HEK293 (cell line): ENCODE results near the gene NIBAN1.

Experiments
- CTCF ChIA-PET: fragments of 350-600 bp; formaldehyde crosslinking; extraction: SDS; loops from one replicate; lab custom pipeline; 2021; ENCODE audit warnings: antibody characterized with exemption; lab: Yijun Ruan, JAX
- POLR2A ChIA-PET: fragments of 300-600 bp; formaldehyde crosslinking; extraction: SDS; loops from one replicate; lab custom pipeline; 2020; ENCODE audit warnings: antibody characterized with exemption, inconsistent platforms; lab: Yijun Ruan, JAX
- H3K27ac ChIP-seq: fragments of 200-500 bp; sonication (Bioruptor generic); 2 replicates; pipeline ENCODE4 v1.5.1; 2014; ENCODE audit warnings: low read depth, low read length, control low read depth, inconsistent platforms; ENCODE audit errors: extremely low read depth
- H3K36me3 ChIP-seq, 2 experiments: fragments of 200-500 bp in 1 of 2; sonication (Bioruptor generic) in 1 of 2; 1 replicate in 1 of 2; 2 replicates in 1 of 2; pipeline ENCODE4 v1.5.1; 2014 to 2017; ENCODE audit warnings: inconsistent platforms in 2 of 2, low read length in 2 of 2; ENCODE audit not compliant: control insufficient read depth in 2 of 2, insufficient read depth in 1 of 2
- H3K4me1 ChIP-seq: fragments of 200-500 bp; sonication (Bioruptor generic); 2 replicates; pipeline ENCODE4 v1.5.1; 2014; ENCODE audit warnings: mild to moderate bottlenecking, low read length, inconsistent platforms; ENCODE audit not compliant: control insufficient read depth, insufficient read depth
- H3K4me3 ChIP-seq: 2 replicates; pipeline ENCODE4 v1.5.1; 2011; ENCODE audit warnings: low read depth, mild to moderate bottlenecking, control low read depth, low read length, moderate library complexity
- H3K9me3 ChIP-seq: fragments of 200-500 bp; sonication (Bioruptor generic); 2 replicates; pipeline ENCODE4 v1.5.1; 2014; ENCODE audit warnings: low read depth, low read length, inconsistent platforms; ENCODE audit not compliant: control insufficient read depth, insufficient read depth
- FEZF1 ChIP-seq: fragments of 450-650 bp; formaldehyde crosslinking; IDR thresholded peaks from 2 replicates; pipeline ENCODE4 v1.5.1; 2016; ENCODE audit warnings: missing biosample characterization, missing genetic modification characterization
- GLIS1 ChIP-seq: fragments of 450-650 bp; formaldehyde crosslinking; IDR thresholded peaks from 2 replicates; pipeline ENCODE4 v1.5.1; 2016; ENCODE audit warnings: missing biosample characterization, missing genetic modification characterization
- IKZF3 ChIP-seq: fragments of 450-650 bp; IDR thresholded peaks from 2 replicates; pipeline ENCODE4 v1.5.0; 2018; ENCODE audit warnings: missing biosample characterization, mild to moderate bottlenecking, missing genetic modification characterization, moderate library complexity
- KLF16 ChIP-seq: fragments of 450-650 bp; formaldehyde crosslinking; IDR thresholded peaks from 2 replicates; pipeline ENCODE4 v1.5.1; 2017; ENCODE audit warnings: missing biosample characterization, missing genetic modification characterization
- KLF9 ChIP-seq: fragments of 450-650 bp; formaldehyde crosslinking; IDR thresholded peaks from 2 replicates; pipeline ENCODE4 v1.5.1; 2016; ENCODE audit warnings: missing biosample characterization, missing genetic modification characterization, low read depth
- SALL2 ChIP-seq: fragments of 450-650 bp; formaldehyde crosslinking; IDR thresholded peaks from 2 replicates; pipeline ENCODE4 v1.5.0; 2017; ENCODE audit warnings: missing biosample characterization, mild to moderate bottlenecking, missing genetic modification characterization, borderline replicate concordance
- SCRT2 ChIP-seq: fragments of 450-650 bp; formaldehyde crosslinking; IDR thresholded peaks from 2 replicates; pipeline ENCODE4 v1.5.1; 2016; ENCODE audit warnings: missing biosample characterization, missing genetic modification characterization
- ZBTB10 ChIP-seq: fragments of 450-650 bp; formaldehyde crosslinking; IDR thresholded peaks from 2 replicates; pipeline ENCODE4 v1.5.1; 2016; ENCODE audit warnings: missing biosample characterization, missing genetic modification characterization
- ZBTB17 ChIP-seq: fragments of 450-650 bp; formaldehyde crosslinking; IDR thresholded peaks from 2 replicates; pipeline ENCODE4 v1.5.1; 2016; ENCODE audit warnings: missing biosample characterization, missing genetic modification characterization
- ZBTB20 ChIP-seq: fragments of 450-650 bp; formaldehyde crosslinking; IDR thresholded peaks from 2 replicates; pipeline ENCODE4 v1.5.1; 2016; ENCODE audit warnings: missing biosample characterization, missing genetic modification characterization
- ZNF10 ChIP-seq: fragments of 450-650 bp; formaldehyde crosslinking; IDR thresholded peaks from 2 replicates; pipeline ENCODE4 v1.5.1; 2017; ENCODE audit warnings: missing biosample characterization, missing genetic modification characterization
- ZNF112 ChIP-seq: fragments of 450-650 bp; formaldehyde crosslinking; IDR thresholded peaks from 2 replicates; pipeline ENCODE4 v1.5.0; 2017; ENCODE audit warnings: missing biosample characterization, missing genetic modification characterization
- ZNF140 ChIP-seq: fragments of 450-650 bp; formaldehyde crosslinking; IDR thresholded peaks from 2 replicates; pipeline ENCODE4 v1.5.1; 2016; ENCODE audit warnings: missing biosample characterization, missing genetic modification characterization
- ZNF146 ChIP-seq: fragments of 450-650 bp; formaldehyde crosslinking; IDR thresholded peaks from 2 replicates; pipeline ENCODE4 v1.5.1; 2016; ENCODE audit warnings: missing biosample characterization, missing genetic modification characterization
- ZNF19 ChIP-seq: fragments of 450-650 bp; formaldehyde crosslinking; IDR thresholded peaks from 2 replicates; pipeline ENCODE4; 2016; ENCODE audit warnings: missing biosample characterization, missing genetic modification characterization, low read depth
- ZNF350 ChIP-seq: fragments of 450-650 bp; formaldehyde crosslinking; IDR thresholded peaks from 2 replicates; pipeline ENCODE4 v1.5.0; 2017; ENCODE audit warnings: missing biosample characterization, mild to moderate bottlenecking, missing genetic modification characterization
- ZNF488 ChIP-seq: fragments of 450-650 bp; formaldehyde crosslinking; IDR thresholded peaks from 2 replicates; pipeline ENCODE4 v1.5.1; 2016; ENCODE audit warnings: missing biosample characterization, missing genetic modification characterization
- ZNF510 ChIP-seq: fragments of 450-650 bp; formaldehyde crosslinking; IDR thresholded peaks from 2 replicates; pipeline ENCODE4 v1.5.1; 2018; ENCODE audit warnings: mild to moderate bottlenecking, missing genetic modification characterization, missing biosample characterization; ENCODE audit not compliant: insufficient replicate concordance
- ZNF561 ChIP-seq: fragments of 450-650 bp; IDR thresholded peaks from 2 replicates; pipeline ENCODE4 v1.5.1; 2018; ENCODE audit warnings: missing biosample characterization, missing genetic modification characterization, borderline replicate concordance
- ZNF623 ChIP-seq: fragments of 450-650 bp; formaldehyde crosslinking; IDR thresholded peaks from 2 replicates; pipeline ENCODE4 v1.5.1; 2016; ENCODE audit warnings: missing biosample characterization, missing genetic modification characterization
- TF ChIP-seq, protein P1 (sequence below): sonication (generic); formaldehyde crosslinking; IDR thresholded peaks from 2 replicates; pipeline ENCODE4 v1.8.1; 2022; ENCODE audit warnings: mild to moderate bottlenecking, moderate library complexity, missing genetic modification reagents
- TF ChIP-seq, protein P2 (sequence below): fragments of 450-650 bp; formaldehyde crosslinking; IDR thresholded peaks from 2 replicates; pipeline ENCODE4 v1.5.1; 2017; ENCODE audit warnings: missing biosample characterization, missing genetic modification characterization
- TF ChIP-seq, protein P3 (sequence below): IDR thresholded peaks from 2 replicates; pipeline ENCODE4 v1.6.1; 2011; ENCODE audit warnings: mild to moderate bottlenecking, low read depth, low read length, borderline replicate concordance

The NIBAN1 gene

GRCh38 chr1:184975208-184975870 is 1.0 kb upstream of the NIBAN1 start:
- CTCF ChIA-PET = interaction anchor here (0.6 to 4.8 kb wide), 5 partner anchors 11 to 969 kb away, joined by 3 to 35 read pairs (median 9); no protein-coding TSS in a partner anchor
- no peak overlapping the region for H3K4me3 ChIP-seq
- H3K4me1 ChIP-seq = no peaks in the 10 kb centered on the region; the same call in 1 of the 2 replicates
- TF ChIP-seq ZNF561 (tag by site-specific recombination) (no peak), ZBTB10 (no peak), ZNF623 (tag by site-specific recombination) (no peak), ZNF488 (tag by site-specific recombination) (no peak), ZNF140 (tag by site-specific recombination) (no peak), ZNF10 (tag by site-specific recombination) (no peak)
- TF ChIP-seq, protein P1, sequence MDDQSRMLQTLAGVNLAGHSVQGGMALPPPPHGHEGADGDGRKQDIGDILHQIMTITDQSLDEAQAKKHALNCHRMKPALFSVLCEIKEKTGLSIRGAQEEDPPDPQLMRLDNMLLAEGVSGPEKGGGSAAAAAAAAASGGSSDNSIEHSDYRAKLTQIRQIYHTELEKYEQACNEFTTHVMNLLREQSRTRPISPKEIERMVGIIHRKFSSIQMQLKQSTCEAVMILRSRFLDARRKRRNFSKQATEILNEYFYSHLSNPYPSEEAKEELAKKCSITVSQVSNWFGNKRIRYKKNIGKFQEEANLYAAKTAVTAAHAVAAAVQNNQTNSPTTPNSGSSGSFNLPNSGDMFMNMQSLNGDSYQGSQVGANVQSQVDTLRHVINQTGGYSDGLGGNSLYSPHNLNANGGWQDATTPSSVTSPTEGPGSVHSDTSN (CRISPR knock-in tag) = no peak
- no peaks in the 10 kb centered on the region for H3K9me3 ChIP-seq
- H3K36me3 ChIP-seq = no peaks in the 10 kb centered on the region
- no peak overlapping the region for H3K27ac ChIP-seq
- POLR2A ChIA-PET = no interaction called here

DNA sequence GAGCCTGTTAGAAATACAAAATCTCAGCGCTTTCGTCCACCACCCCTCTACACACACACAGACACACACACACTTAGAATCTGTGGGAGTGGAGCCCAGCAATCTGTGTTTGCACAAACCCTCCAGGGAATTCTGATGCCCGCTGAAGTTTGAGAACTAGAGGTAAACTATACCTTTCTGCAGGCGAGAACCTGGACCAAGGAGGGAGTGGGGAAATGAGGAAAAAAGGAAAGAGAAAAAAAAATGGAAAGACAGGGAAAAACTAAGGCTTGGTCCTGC is 468 bp upstream of the NIBAN1 start:
- H3K36me3 ChIP-seq = no peaks in the 10 kb centered on the region
- no peaks in the 10 kb centered on the region for H3K9me3 ChIP-seq
- POLR2A ChIA-PET = interaction anchor here (0.6 to 1.2 kb wide), 5 partner anchors 9 to 342 kb away, joined by 3 to 4 read pairs (median 4); partner anchors contain the start of genes IVNS1ABP, SWT1 and TRMT1L
- no peak overlapping the region for H3K27ac ChIP-seq
- CTCF ChIA-PET = interaction anchor here (1.3 to 1.8 kb wide), 4 partner anchors 8 to 195 kb away, joined by 5 to 10 read pairs (median 8); no protein-coding TSS in a partner anchor
- H3K4me1 ChIP-seq = no peaks in the 10 kb centered on the region; the same call in 1 of the 2 replicates
- TF ChIP-seq, protein P2, sequence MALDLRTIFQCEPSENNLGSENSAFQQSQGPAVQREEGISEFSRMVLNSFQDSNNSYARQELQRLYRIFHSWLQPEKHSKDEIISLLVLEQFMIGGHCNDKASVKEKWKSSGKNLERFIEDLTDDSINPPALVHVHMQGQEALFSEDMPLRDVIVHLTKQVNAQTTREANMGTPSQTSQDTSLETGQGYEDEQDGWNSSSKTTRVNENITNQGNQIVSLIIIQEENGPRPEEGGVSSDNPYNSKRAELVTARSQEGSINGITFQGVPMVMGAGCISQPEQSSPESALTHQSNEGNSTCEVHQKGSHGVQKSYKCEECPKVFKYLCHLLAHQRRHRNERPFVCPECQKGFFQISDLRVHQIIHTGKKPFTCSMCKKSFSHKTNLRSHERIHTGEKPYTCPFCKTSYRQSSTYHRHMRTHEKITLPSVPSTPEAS (tag by site-specific recombination) = peak; percentile 58
- TF ChIP-seq IKZF3 (tag by site-specific recombination) (no peak), GLIS1 (tag by site-specific recombination) (no peak), ZBTB20 (tag by site-specific recombination) (peak; percentile 78; the same call in 1 of the 2 replicates), SCRT2 (tag by site-specific recombination) (0 out of 2 replicates have a peak, but pooled peaks have one; percentile 3)
- no peak overlapping the region for H3K4me3 ChIP-seq

DNA sequence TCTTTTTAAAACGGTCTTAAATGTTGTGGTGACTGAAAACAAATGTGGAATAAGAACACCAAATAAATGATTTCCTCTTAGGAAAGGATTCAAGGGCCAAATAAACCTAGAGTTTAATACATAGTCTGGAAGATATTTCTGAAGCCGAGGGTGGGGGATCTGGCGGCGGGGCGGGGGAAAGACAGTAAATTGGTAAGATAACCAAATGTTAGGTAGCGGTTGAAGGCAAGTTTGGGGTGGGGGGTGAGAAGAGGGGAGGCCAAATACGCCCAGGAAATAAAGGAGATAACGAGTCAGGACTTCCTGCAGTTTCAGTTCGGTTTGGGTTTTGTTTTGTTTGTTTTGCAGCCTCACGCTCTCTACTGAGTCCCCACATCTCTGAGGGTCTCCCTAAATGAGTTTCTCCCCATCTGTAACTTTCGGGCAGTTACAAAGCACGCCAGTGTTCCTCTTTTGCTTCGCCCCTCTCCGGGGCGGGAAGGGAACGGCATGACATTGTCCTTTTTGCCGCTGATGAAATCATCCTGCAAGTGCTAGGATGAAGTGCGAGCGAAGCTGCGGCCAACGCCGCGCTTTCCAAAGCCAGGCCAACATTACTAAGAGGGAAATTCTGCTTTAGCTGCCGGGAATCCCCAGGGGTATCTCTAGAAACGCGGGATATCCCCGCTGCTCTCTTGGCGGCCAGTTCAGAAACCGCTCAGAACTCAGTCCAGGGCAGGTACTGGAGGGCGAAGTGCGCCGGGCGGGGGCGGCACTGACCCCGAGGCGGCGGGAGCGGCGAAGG is 844 bp downstream of the NIBAN1 start:
- no peaks in the 10 kb centered on the region; the same call in 1 of the 2 replicates for H3K4me1 ChIP-seq
- H3K27ac ChIP-seq = peak overlapping the region; percentile 65; the same call in 1 of the 2 replicates
- CTCF ChIA-PET = interaction anchor here (0.6 to 1.7 kb wide), 6 partner anchors 9 to 168 kb away, joined by 3 to 10 read pairs (median 4); no protein-coding TSS in a partner anchor
- POLR2A ChIA-PET = interaction anchor here (1.2 to 1.6 kb wide), 2 partner anchors 13 to 219 kb away, joined by 4 read pairs; partner anchors contain the start of gene EDEM3
- H3K4me3 ChIP-seq = peak overlapping the region; percentile 62
- no peaks in the 10 kb centered on the region for H3K36me3 ChIP-seq
- H3K9me3 ChIP-seq = no peaks in the 10 kb centered on the region
- TF ChIP-seq SALL2 (no peak), ZBTB17 (no peak), ZNF350 (no peak), KLF16 (tag by site-specific recombination) (peak; percentile 61; the same call in 1 of the 2 replicates), FEZF1 (tag by site-specific recombination) (peak; percentile 93), KLF9 (tag by site-specific recombination) (no peak), ZNF19 (tag by site-specific recombination) (no peak), ZNF146 (no peak), ZNF112 (tag by site-specific recombination) (no peak), ZNF510 (tag by site-specific recombination) (no peak)
- TF ChIP-seq, protein P3, sequence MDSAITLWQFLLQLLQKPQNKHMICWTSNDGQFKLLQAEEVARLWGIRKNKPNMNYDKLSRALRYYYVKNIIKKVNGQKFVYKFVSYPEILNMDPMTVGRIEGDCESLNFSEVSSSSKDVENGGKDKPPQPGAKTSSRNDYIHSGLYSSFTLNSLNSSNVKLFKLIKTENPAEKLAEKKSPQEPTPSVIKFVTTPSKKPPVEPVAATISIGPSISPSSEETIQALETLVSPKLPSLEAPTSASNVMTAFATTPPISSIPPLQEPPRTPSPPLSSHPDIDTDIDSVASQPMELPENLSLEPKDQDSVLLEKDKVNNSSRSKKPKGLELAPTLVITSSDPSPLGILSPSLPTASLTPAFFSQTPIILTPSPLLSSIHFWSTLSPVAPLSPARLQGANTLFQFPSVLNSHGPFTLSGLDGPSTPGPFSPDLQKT = no peak
